IPS-15b (cell line): ENCODE results near the gene KRTAP1-4.
"Not testable (repeated sequence)": the region's sequence is repeated elsewhere in the genome, so short reads cannot be mapped to it uniquely, and the experiment has no call there.

Experiments used
- H3K27me3 ChIP-seq: one replicate; pipeline ENCODE4 v1.6.1; 2013; ENCODE audit warnings: low read length; ENCODE audit not compliant: control insufficient read depth, insufficient read depth
- H3K36me3 ChIP-seq: one replicate; pipeline ENCODE4 v1.6.1; 2013; ENCODE audit warnings: low read length; ENCODE audit not compliant: control insufficient read depth, insufficient read depth
- H3K4me1 ChIP-seq: one replicate; pipeline ENCODE4 v1.6.1; 2013; ENCODE audit warnings: mild to moderate bottlenecking, low read length; ENCODE audit not compliant: control insufficient read depth, insufficient read depth
- H3K4me3 ChIP-seq: one replicate; pipeline ENCODE4 v1.5.1; 2013; ENCODE audit warnings: low read depth, low read length
- H3K9ac ChIP-seq: one replicate; pipeline ENCODE4 v1.6.1; 2013; ENCODE audit warnings: low read depth, mild to moderate bottlenecking, low read length
- H3K9me3 ChIP-seq: one replicate; pipeline ENCODE4 v1.6.1; 2013; ENCODE audit warnings: mild to moderate bottlenecking, low read length; ENCODE audit not compliant: control insufficient read depth, insufficient read depth

Gene KRTAP1-4

DNA sequence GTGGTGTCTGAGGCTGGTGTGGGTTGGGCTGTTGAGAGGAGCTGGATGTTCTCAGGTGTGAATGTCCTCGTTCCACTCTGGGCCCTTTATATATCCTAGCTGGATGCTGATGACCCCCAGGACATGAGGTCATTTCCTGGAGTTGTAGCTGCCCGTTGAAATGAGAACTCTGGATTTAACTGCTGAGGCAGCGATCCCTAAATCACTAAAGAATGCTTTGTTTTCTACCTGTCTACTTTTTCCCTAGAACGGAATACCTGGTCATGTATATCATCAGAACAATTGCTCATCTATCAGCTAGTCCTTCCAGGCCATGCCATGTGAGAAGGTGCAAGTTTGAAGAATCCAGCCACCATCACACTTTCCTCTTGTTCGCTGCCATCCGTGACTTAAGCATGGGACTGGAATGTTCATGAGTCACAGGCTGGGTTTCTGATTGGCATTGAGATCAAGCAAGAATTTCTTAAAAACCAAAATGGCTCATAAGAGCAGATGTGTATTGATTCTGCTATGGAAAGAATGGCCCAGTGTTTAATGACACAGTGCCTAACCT, 30.1 kb upstream of the KRTAP1-4 start, which contains the start of gene KRTAP2-3:
Gene KRTAP2-3 (minus strand): TSS at position 63 of the 553 bp plus-strand sequence. CDS start 64 bp downstream, outside the sequence.
- Histone ChIP-seq H3K9me3 (no peaks in the 10 kb centered on the region), H3K9ac (no peak within 1 kb of the TSS), H3K27me3 (no peaks in the 10 kb centered on the region), H3K4me3 (no peak within 1 kb of the TSS), H3K4me1 (no peaks in the 10 kb centered on the region), H3K36me3 (no peaks in the 10 kb centered on the region)

DNA sequence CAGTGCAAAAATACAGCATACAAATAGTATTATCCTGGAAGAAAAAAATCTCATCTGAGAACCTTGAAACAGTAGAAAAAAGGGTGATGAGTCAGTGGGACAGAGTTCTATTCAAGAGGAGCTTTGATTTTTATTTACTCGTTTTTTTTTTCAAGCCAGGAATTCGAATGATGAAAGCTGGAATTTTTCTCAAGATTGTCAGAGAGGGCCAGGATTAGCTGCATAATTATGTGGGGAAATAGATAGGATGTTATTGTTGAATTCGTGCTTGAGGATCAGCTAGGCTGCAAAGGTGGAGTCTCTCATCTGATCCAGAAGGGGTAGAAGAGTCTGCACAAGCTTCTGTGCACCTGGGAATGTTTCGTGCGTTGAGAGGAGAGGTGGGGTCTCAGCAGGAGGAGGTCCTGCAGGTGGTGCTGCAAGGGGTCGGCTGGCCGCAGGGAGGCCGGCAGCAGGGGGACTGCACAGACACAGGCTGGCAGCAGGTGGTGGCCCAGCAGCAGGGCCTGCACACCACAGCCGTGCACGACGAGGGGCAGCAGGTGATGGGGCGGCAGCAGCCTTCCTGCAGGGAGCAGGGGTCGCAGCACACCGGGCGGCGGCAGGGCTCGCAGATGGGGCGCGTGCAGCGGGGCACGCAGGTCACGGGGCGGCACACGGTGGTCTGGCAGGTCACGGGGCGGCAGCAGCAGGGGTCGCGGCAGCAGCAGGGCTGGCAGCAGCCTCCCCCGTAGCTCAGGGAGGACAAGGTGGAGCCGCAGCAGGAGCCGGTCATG, 29.5 kb upstream of the KRTAP1-4 start:
- H3K4me1 ChIP-seq, H3K36me3 ChIP-seq, H3K4me3 ChIP-seq, H3K9ac ChIP-seq, H3K9me3 ChIP-seq, H3K27me3 ChIP-seq: not testable (repeated sequence)

GRCh38 chr17:41058741-41059140, 28.7 kb upstream of the KRTAP1-4 start:
- H3K4me1 ChIP-seq, result no peaks in the 10 kb centered on the region
- H3K9ac ChIP-seq, result no peak overlapping the region
- no peaks in the 10 kb centered on the region for H3K9me3 ChIP-seq
- H3K4me3 ChIP-seq, result no peak overlapping the region
- H3K27me3 ChIP-seq, result no peaks in the 10 kb centered on the region
- no peaks in the 10 kb centered on the region for H3K36me3 ChIP-seq

GRCh38 chr17:41057547-41057946, 27.6 kb upstream of the KRTAP1-4 start:
- Histone ChIP-seq H3K36me3 (no peaks in the 10 kb centered on the region), H3K9me3 (no peaks in the 10 kb centered on the region), H3K27me3 (no peaks in the 10 kb centered on the region), H3K4me3 (no peak overlapping the region), H3K4me1 (no peaks in the 10 kb centered on the region), H3K9ac (no peak overlapping the region)

DNA sequence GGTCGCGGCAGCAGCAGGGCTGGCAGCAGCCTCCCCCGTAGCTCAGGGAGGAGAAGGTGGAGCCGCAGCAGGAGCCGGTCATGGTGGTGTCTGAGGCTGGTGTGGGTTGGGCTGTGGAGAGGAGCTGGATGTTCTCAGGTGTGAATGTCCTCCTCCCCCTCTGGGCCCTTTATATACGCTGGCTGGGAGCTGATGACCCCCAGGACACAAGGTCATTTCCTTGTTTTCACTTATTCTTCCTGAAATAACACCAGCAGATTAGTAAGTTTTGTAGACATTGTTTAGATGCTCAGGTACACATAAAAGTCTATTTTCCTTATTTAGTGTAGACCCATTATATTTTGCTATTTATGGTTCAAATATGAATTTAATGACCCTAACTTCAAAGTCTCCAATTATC, 25.1 kb upstream of the KRTAP1-4 start, which contains the start of gene KRTAP2-2:
Gene KRTAP2-2 (minus strand): TSS at position 101 of the 400 bp plus-strand sequence. CDS start 19 bp downstream, at position 82.
- not testable (repeated sequence) for H3K4me3 ChIP-seq, H3K9ac ChIP-seq, H3K4me1 ChIP-seq, H3K27me3 ChIP-seq, H3K9me3 ChIP-seq, H3K36me3 ChIP-seq

DNA sequence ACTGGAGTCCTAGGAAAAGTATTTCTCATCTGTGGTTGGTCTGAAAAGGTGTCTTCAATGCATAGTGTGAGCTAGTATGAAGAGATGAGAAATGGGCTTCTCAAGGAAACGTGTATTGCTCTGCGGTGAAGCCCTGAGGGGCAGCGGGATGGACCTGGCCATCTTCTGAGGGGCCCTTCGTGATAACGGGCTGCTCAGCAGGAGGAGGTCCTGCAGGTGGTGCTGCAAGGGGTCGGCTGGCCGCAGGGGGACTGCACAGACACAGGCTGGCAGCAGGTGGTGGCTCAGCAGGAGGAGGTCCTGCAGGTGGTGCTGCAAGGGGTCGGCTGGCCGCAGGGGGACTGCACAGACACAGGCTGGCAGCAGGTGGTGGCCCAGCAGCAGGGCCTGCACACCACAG, 24.6 kb upstream of the KRTAP1-4 start:
- H3K9ac ChIP-seq, H3K9me3 ChIP-seq, H3K4me1 ChIP-seq, H3K4me3 ChIP-seq, H3K27me3 ChIP-seq, H3K36me3 ChIP-seq: not testable (repeated sequence)

GRCh38 chr17:41054025-41054424, 24.0 kb upstream of the KRTAP1-4 start:
- Histone ChIP-seq H3K9me3 (no peaks in the 10 kb centered on the region), H3K36me3 (no peaks in the 10 kb centered on the region)

GRCh38 chr17:41052566-41052965, 22.6 kb upstream of the KRTAP1-4 start:
- Histone ChIP-seq H3K36me3 (no peaks in the 10 kb centered on the region), H3K4me3 (no peak overlapping the region), H3K9ac (no peak overlapping the region), H3K27me3 (no peaks in the 10 kb centered on the region), H3K9me3 (no peaks in the 10 kb centered on the region), H3K4me1 (no peaks in the 10 kb centered on the region)

More at GRCh38 chr17:41054025-41054424, 24.0 kb upstream of the KRTAP1-4 start:
- H3K4me3 ChIP-seq, result no peak overlapping the region
- H3K27me3 ChIP-seq, result no peaks in the 10 kb centered on the region
- no peak overlapping the region for H3K9ac ChIP-seq
- no peaks in the 10 kb centered on the region for H3K4me1 ChIP-seq

DNA sequence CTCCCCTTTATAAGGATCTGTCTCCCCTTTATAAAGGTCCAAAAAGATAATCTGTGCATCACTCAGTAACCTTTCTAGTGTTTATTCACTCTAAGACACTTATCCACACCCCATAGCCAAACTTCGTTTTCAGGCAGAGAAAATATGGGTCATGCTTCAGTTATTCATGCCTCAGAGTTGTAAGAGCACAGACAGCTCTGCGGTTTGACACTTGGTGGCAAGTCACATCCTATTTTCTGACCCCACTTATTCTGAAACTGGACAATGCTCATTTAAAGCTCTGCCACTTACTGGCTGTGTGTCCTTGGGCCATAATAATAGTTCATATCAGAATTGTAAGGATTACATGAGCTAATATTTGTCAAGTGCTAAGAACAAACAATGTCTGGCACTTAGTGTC, 19.1 kb upstream of the KRTAP1-4 start:
- H3K9me3 ChIP-seq, result no peaks in the 10 kb centered on the region

GRCh38 chr17:41048441-41048840, 18.4 kb upstream of the KRTAP1-4 start:
- Histone ChIP-seq H3K27me3 (no peaks in the 10 kb centered on the region), H3K9ac (no peak overlapping the region)

More for the DNA sequence above, 19.1 kb upstream of the KRTAP1-4 start:
- H3K4me3 ChIP-seq, result no peak overlapping the region
- no peaks in the 10 kb centered on the region for H3K27me3 ChIP-seq
- no peak overlapping the region for H3K9ac ChIP-seq
- no peaks in the 10 kb centered on the region for H3K4me1 ChIP-seq
- no peaks in the 10 kb centered on the region for H3K36me3 ChIP-seq

GRCh38 chr17:41046735-41047465, 16.9 kb upstream of the KRTAP1-4 start, which contains the start of gene KRTAP2-1:
Gene KRTAP2-1 (minus strand): TSS chr17:41047316. CDS start chr17:41047267, 49 bp downstream.
- not testable (repeated sequence) for H3K4me1 ChIP-seq, H3K9me3 ChIP-seq, H3K36me3 ChIP-seq, H3K27me3 ChIP-seq, H3K9ac ChIP-seq, H3K4me3 ChIP-seq

More at GRCh38 chr17:41048441-41048840, 18.4 kb upstream of the KRTAP1-4 start:
- H3K4me1 ChIP-seq, result no peaks in the 10 kb centered on the region
- H3K36me3 ChIP-seq, result no peaks in the 10 kb centered on the region
- H3K4me3 ChIP-seq, result no peak overlapping the region
- no peaks in the 10 kb centered on the region for H3K9me3 ChIP-seq
